NCI-H128 (cell line): ENCODE results near the gene RHOC.
"Not testable (repeated sequence)": the region's sequence is repeated elsewhere in the genome, so short reads cannot be mapped to it uniquely, and the experiment has no call there.

Experiments used
- DNase-seq: peaks from one replicate; lab custom pipeline; 2025; ENCODE audit not compliant: unreplicated experiment; lab: John Stamatoyannopoulos, UW

RHOC gene

GRCh38 chr1:112706505-112707220, at the start of gene RHOC:
RHOC (minus strand) TSS chr1:112707127; CDS start chr1:112703799, 3,328 bp downstream.
- no peak for DNase-seq

- no peak for DNase-seq
These were observed 47.2 kb upstream of the RHOC start for GRCh38 chr1:112754116-112754628.

GRCh38 chr1:112748396-112748795, 41.5 kb upstream of the RHOC start:
- DNase-seq, result no peak

DNA sequence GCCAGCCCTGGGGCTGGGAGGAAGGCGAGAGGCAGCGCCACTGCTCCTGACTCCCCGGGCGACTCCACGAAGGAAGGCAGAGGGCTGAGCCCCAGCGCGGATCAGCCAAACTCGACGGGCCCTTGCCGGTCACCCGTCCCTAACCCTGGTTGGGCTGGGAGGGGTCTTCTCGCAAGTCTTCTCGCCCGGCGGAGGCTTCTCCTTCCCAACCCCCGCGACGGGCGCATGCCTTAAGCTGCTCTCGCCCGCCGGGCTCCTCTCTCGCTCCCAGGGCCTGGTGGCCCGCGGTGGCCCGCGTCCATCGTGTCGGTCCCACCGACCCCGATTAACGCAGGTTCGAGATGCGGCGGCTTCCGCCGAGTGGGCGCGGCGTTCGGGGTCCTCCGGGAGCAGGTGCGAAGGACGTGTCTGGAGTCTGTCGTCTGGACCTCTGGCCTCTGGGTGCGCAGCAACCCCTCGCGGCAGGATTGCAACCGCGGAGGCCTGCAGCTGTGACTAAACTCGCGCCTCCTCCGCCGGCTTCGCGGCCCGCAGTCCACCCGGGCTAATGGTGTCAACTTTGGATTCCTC, 37.2 kb upstream of the RHOC start:
- no peak for DNase-seq

GRCh38 chr1:112743174-112744008, 36.5 kb upstream of the RHOC start:
- no peak for DNase-seq

DNA sequence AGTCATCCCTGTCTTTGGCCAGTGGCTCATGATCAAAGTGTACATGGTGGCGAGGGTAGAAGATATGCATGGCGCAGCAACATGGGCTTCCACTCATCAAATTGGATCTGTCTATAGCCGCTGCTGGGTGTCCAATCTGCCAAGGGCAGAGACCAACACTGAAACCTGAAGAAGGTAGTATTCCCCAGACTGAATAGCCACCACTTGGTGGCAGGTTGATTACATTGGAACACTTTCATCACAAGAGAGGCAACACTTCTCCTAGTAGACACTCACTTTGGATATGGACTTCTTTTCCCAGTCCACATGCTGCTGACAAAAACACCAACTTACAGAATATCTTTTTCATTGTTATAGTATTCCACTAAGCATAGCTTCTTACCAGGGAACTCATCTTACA, 30.6 kb upstream of the RHOC start:
- DNase-seq, result no peak

GRCh38 chr1:112735752-112736151, 28.8 kb upstream of the RHOC start:
- no peak for DNase-seq

GRCh38 chr1:112731451-112731850, 24.5 kb upstream of the RHOC start:
- no peak for DNase-seq

- DNase-seq, result no peak
These were observed 23.0 kb upstream of the RHOC start for GRCh38 chr1:112729909-112730308.

DNA sequence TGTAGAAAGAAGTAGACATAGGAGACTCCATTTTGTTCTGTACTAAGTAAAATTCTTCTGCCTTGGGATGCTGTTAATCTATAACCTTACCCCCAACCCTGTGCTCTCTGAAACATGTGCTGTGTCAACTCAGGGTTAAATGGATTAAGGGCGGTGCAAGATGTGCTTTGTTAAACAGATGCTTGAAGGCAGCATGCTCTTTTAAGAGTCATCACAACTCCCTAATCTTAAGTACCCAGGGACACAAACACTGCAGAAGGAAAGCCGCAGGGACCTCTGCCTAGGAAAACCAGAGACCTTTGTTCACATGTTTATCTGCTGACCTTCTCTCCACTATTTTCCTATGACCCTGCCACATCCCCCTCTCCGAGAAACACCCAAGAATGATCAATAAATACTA, 22.1 kb upstream of the RHOC start:
- DNase-seq, result not testable (repeated sequence)

DNA sequence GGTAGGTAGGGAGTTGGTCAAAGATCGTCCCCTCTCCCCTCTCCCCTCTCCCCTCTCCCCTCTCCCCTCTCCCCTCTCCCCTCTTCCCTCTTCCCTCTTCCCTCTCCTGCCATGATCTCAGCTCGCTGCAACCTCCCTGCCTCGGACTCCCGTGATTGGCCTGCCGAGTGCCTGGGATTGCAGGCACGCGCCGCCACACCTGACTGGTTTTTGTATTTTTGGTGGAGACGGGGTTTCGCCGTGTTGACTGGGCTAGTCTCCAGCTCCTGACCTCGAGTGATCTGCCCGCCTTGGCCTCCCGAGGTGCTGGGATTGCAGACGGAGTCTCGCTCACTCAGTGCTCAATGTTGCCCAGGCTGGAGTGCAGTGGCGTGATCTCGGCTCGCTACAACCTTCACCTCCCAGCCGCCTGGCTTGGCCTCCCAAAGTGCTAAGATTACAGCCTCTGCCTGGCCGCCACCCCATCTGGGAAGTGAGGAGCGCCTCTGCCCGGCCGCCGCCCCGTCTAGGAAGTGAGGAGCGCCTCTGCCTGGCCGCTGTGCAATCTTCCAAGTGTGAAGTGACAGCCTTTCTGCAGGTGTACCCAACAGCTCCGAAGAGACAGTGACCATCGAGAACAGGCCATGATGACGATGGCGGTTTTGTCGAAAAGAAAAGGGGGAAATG, 21.5 kb upstream of the RHOC start:
- DNase-seq, result not testable (repeated sequence)

DNA sequence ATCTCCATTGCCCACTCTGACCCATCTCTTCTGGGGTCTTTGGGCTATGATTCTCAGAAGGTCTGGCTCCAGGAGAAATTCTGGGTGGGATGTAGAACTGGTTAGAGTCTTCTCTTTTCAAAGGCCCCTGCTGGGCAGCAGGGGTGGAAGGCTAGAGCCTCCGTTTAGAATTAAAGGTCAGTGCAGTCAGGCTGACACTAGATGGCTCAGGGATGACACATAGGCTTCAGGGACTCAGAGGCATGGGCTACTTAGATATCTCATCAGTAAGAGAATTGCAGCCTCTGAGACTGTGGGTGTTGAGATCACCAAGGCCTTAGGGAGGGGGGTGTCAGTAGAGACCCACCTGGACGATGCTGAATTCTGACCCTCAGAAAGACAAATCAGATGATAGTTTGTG, 20.8 kb upstream of the RHOC start:
- DNase-seq, result no peak

GRCh38 chr1:112724240-112724639, 17.3 kb upstream of the RHOC start:
- DNase-seq, result not testable (repeated sequence)

- no peak for DNase-seq
These were observed 16.5 kb upstream of the RHOC start for GRCh38 chr1:112723511-112723839.

- no peak for DNase-seq
These were observed 15.9 kb upstream of the RHOC start for GRCh38 chr1:112722601-112723510.

DNA sequence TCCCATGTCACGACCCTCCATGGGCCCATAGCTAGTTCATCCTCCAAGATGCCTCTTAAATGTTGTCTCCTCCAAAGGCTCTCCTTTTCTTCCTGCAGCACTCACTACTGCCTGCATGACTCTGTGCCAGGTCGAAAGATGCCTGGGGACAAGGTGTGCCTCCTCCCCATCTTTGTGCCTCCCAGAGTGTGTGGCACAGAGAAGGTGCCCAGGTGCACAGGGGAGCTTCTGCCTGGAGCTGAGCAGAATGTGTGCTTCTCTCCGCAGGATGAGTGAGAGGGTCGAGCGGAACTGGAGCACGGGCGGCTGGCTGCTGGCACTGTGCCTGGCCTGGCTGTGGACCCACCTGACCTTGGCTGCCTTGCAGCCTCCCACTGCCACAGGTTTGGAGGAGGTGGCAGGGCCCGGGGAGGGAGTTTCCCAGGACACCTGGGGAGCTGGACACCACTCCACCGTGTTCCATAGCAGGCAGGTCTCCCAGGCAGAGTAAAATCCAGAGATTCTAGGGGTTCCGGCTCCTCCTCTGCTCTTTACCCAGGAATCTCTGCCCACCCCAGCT, 15.1 kb upstream of the RHOC start:
- DNase-seq, result no peak

DNA sequence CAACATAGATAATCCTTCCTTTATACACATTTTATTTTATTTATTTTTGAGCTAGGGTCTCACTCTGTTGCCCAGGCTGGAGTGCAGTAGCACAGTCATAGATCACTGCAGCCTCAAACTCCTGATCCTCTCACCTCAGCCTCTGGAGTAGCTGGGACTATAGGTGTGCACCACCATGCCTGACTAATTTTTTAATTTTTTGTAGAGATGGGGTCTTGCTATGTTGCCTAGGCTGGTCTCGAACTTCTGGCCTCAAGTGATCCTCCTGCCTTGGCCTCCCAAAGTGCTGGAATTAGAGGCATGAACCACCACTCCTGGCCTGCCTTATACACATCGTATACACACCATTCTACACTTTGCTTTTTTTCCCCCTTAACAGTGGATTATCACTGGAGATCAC, 14.4 kb upstream of the RHOC start:
- not testable (repeated sequence) for DNase-seq

DNA sequence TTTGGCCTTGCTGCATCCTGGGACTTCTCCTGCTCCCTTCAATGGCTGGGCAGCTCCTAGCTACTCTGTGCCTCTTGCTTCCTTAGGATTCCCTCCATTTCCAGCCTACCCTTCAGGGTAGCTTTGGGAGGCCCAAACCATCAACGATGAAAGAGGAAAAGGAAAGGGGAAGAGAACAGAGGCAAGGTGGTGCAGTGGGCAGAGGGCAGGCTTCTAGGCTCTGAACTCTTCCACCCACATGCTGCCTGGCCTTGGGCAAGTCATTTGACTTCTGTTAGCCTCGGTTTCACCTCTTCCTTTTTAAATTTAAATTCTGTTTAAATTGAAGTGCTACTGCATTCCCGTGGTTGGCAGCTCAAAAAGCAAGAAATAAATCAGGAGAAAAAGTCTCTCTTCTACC, 13.9 kb upstream of the RHOC start:
- no peak for DNase-seq

- no peak for DNase-seq
These were observed 12.8 kb upstream of the RHOC start for GRCh38 chr1:112719706-112720105.
